ENCODE measurements around the gene WEE2. TPM values are rescaled to one million over a fixed set of nuclear protein-coding genes. Genes with fewer than 3 reads are reported as not detected.
A peak's percentile ranks its signal among the peaks of the same experiment; 100 is the strongest.

WEE2 gene
- total RNA-seq, 1 experiment from 2014 or later, result not detected

DNA sequence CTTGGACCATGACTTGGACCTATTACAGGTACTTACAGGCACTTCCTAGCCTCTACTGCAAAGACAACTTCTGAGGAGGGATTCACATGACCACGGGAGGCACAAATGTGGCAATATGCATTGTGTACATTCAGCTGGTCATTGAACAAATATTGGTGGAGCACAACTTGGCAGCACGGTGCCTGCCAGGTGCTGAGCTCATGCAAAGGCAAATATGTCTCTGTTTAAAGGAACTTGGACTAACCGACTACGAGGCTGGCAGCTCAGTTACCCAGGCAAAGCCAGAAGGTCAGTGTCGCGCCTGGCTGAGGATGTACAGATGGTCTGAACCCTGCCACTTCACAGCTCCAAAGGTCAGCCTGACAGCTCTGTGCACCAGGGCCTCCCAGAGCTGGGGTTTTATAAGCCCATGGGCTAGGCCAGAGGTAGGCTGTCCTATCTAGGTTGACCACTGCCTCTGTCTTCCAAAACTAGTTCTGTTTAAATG is 12.3 kb upstream of the WEE2 start:
- H3K4me3 ChIP-seq (ENCODE audit: low read depth in 2 of 2, low read length in 2 of 2), result no peak overlapping the region
- no peak for TF ChIP-seq TCF7L2 (IDR thresholded peaks at IDR 0.05; ENCODE audit: low read depth, low read length)
- TF ChIP-seq, protein P1, sequence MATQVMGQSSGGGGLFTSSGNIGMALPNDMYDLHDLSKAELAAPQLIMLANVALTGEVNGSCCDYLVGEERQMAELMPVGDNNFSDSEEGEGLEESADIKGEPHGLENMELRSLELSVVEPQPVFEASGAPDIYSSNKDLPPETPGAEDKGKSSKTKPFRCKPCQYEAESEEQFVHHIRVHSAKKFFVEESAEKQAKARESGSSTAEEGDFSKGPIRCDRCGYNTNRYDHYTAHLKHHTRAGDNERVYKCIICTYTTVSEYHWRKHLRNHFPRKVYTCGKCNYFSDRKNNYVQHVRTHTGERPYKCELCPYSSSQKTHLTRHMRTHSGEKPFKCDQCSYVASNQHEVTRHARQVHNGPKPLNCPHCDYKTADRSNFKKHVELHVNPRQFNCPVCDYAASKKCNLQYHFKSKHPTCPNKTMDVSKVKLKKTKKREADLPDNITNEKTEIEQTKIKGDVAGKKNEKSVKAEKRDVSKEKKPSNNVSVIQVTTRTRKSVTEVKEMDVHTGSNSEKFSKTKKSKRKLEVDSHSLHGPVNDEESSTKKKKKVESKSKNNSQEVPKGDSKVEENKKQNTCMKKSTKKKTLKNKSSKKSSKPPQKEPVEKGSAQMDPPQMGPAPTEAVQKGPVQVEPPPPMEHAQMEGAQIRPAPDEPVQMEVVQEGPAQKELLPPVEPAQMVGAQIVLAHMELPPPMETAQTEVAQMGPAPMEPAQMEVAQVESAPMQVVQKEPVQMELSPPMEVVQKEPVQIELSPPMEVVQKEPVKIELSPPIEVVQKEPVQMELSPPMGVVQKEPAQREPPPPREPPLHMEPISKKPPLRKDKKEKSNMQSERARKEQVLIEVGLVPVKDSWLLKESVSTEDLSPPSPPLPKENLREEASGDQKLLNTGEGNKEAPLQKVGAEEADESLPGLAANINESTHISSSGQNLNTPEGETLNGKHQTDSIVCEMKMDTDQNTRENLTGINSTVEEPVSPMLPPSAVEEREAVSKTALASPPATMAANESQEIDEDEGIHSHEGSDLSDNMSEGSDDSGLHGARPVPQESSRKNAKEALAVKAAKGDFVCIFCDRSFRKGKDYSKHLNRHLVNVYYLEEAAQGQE (IDR thresholded peaks at IDR 0.05; ENCODE audit: insufficient read depth in 1 of 2, low read depth in 2 of 2, low read length in 1 of 2), result no peak
- TF ChIP-seq, protein P2, sequence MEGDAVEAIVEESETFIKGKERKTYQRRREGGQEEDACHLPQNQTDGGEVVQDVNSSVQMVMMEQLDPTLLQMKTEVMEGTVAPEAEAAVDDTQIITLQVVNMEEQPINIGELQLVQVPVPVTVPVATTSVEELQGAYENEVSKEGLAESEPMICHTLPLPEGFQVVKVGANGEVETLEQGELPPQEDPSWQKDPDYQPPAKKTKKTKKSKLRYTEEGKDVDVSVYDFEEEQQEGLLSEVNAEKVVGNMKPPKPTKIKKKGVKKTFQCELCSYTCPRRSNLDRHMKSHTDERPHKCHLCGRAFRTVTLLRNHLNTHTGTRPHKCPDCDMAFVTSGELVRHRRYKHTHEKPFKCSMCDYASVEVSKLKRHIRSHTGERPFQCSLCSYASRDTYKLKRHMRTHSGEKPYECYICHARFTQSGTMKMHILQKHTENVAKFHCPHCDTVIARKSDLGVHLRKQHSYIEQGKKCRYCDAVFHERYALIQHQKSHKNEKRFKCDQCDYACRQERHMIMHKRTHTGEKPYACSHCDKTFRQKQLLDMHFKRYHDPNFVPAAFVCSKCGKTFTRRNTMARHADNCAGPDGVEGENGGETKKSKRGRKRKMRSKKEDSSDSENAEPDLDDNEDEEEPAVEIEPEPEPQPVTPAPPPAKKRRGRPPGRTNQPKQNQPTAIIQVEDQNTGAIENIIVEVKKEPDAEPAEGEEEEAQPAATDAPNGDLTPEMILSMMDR (IDR thresholded peaks at IDR 0.05), result no peak
- BruUV-seq (replicated peaks), result no TSS peak
- intact Hi-C loops (cut with micrococcal nuclease; ENCODE audit: unreplicated experiment) (no loop called here), in situ Hi-C loops (cut with HindIII; ENCODE audit: low pct_unique_long_range_greater_than_20kb, low sequenced_read_pairs) (no loop called here)
- peak; percentile 79 for DNase-seq (ENCODE audit: low read depth, low spot score)
- no peaks in the 10 kb centered on the region for H3K27me3 ChIP-seq (ENCODE audit: control insufficient read depth, insufficient read depth, low read length)
- peaks cover 9% of the 10 kb centered on the region; the same call in 1 of the 2 replicates for H3K4me1 ChIP-seq (ENCODE audit: control insufficient read depth, insufficient read depth, low read length)
- no peaks in the 10 kb centered on the region for H3K9me3 ChIP-seq (ENCODE audit: control insufficient read depth, insufficient read depth, low read depth, low read length)
- ChIA-PET CTCF (no interaction called here), POLR2A (no interaction called here)
- peak; percentile 57 for ATAC-seq
- H3K27ac ChIP-seq (ENCODE audit: low read length), result no peak overlapping the region
- no peaks in the 10 kb centered on the region for H3K36me3 ChIP-seq (ENCODE audit: control insufficient read depth, insufficient read depth, low read length)

DNA sequence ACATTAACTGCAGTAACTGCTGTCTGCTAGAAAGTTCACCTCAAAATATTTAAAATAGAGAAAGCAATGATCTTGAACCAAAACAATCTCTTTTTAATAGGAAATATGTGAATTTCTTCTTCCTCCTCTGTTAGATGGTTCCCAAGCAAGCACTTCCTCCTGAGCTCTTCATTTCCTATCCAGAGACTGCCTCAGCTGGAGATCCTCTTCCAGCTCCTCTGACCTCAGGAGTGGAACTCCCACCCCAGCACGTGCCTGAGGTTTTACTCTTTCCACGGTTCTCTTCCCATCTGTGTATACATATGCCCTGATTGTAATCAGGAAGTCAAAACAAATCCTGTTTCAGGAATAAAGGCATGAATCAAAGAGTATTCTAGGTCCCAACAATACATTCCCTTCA is 11.8 kb upstream of the WEE2 start:
- CTCF ChIA-PET, result no interaction called here
- Histone ChIP-seq H3K4me1 (ENCODE audit: control insufficient read depth, insufficient read depth, low read length) (peaks cover 9% of the 10 kb centered on the region; the same call in 1 of the 2 replicates), H3K36me3 (ENCODE audit: control insufficient read depth, insufficient read depth, low read length) (no peaks in the 10 kb centered on the region), H3K27me3 (ENCODE audit: control insufficient read depth, insufficient read depth, low read length) (no peaks in the 10 kb centered on the region), H3K4me3 (ENCODE audit: low read depth in 2 of 2, low read length in 2 of 2) (no peak overlapping the region), H3K9me3 (ENCODE audit: control insufficient read depth, insufficient read depth, low read depth, low read length) (no peaks in the 10 kb centered on the region), H3K27ac (ENCODE audit: low read length) (no peak overlapping the region)
- BruUV-seq (replicated peaks), result no TSS peak
- intact Hi-C loops (cut with micrococcal nuclease; ENCODE audit: unreplicated experiment) (no loop called here), in situ Hi-C loops (cut with HindIII; ENCODE audit: low pct_unique_long_range_greater_than_20kb, low sequenced_read_pairs) (no loop called here)
- TF ChIP-seq, protein P1 (IDR thresholded peaks at IDR 0.05; ENCODE audit: insufficient read depth in 1 of 2, low read depth in 2 of 2, low read length in 1 of 2), result no peak
- TF ChIP-seq SIN3A (IDR thresholded peaks at IDR 0.05; ENCODE audit: borderline replicate concordance, insufficient read depth, low read depth, low read length) (no peak), TCF7L2 (IDR thresholded peaks at IDR 0.05; ENCODE audit: low read depth, low read length) (no peak), POLR2AphosphoS5 (IDR thresholded peaks at IDR 0.05; ENCODE audit: low read depth, low read length) (no peak)
- TF ChIP-seq, protein P2 (IDR thresholded peaks at IDR 0.05), result no peak
- no peak for DNase-seq (ENCODE audit: low read depth, low spot score)
- ATAC-seq, result no peak
- POLR2A ChIA-PET, result interaction anchor here (1.0 kb wide), 1 partner anchor 18 kb away, joined by 4 read pairs; no protein-coding TSS in a partner anchor
